ENCODE data around the gene ERC2. TPM values are rescaled to one million over a fixed set of nuclear protein-coding genes. Genes with fewer than 3 reads are reported as not detected.

The ERC2 gene
- total RNA-seq, 1 donor from 2014 or later, result 48.3 TPM

DNA sequence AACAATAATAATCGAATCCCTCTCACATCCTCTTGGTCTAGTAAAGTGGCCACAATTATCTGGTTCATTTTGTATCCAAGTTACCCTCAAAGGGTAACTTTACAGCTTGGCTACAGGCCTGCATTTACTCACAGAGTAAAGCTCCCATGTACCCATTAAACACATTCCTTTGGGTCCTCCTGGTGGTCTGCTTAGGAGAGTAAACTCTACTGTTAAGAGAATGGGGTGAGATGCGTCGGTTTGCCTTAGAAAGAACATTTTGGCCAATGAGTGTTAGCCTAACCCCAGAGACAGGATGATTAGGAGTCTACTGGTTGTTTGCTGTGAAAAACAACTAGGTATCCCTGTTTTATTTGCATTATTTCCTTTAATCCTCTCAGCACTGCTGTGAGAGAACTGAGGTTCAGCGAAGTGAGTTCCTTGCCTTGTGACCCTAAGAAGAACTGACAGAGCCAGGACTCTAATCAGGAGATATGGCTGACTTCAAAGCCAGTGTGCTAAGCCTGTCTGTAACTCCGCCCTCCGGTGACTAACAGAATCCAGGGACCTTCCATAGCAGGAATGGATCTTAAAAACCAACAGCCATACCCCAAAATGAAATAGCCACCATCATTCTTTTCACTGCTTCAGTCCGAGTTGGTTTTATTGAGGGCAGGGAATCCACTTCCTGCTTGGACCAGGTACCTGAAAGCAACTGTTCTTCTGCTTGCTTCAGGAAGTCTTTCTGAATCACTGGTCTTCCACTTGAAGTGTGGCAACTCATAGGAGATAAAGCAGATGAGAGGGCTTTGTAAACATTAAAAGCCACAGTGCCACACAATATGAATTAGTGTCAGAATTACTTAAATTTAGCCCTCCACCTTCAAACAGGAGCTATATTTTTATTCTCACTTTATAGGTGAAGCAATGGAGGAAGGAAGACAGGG is 663.8 kb downstream of the ERC2 start:
- peaks cover 1% of the 10 kb centered on the region for H3K9me3 Mint-ChIP-seq (ENCODE audit: unreplicated experiment)
- H3K4me1 Mint-ChIP-seq (ENCODE audit: low read depth, unreplicated experiment), result no peaks in the 10 kb centered on the region
- peaks cover 3% of the 10 kb centered on the region for H3K27me3 Mint-ChIP-seq (ENCODE audit: unreplicated experiment)
- H3K36me3 Mint-ChIP-seq (ENCODE audit: unreplicated experiment), result no peaks in the 10 kb centered on the region
- no peak overlapping the region for H3K27ac Mint-ChIP-seq (ENCODE audit: unreplicated experiment)
- TF ChIP-seq, protein P1, sequence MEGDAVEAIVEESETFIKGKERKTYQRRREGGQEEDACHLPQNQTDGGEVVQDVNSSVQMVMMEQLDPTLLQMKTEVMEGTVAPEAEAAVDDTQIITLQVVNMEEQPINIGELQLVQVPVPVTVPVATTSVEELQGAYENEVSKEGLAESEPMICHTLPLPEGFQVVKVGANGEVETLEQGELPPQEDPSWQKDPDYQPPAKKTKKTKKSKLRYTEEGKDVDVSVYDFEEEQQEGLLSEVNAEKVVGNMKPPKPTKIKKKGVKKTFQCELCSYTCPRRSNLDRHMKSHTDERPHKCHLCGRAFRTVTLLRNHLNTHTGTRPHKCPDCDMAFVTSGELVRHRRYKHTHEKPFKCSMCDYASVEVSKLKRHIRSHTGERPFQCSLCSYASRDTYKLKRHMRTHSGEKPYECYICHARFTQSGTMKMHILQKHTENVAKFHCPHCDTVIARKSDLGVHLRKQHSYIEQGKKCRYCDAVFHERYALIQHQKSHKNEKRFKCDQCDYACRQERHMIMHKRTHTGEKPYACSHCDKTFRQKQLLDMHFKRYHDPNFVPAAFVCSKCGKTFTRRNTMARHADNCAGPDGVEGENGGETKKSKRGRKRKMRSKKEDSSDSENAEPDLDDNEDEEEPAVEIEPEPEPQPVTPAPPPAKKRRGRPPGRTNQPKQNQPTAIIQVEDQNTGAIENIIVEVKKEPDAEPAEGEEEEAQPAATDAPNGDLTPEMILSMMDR (IDR thresholded peaks at IDR 0.05; ENCODE audit: partially characterized antibody, unreplicated experiment), result no peak
- DNase-seq, result no peak
- no peak overlapping the region for H3K4me3 Mint-ChIP-seq (ENCODE audit: unreplicated experiment)

DNA sequence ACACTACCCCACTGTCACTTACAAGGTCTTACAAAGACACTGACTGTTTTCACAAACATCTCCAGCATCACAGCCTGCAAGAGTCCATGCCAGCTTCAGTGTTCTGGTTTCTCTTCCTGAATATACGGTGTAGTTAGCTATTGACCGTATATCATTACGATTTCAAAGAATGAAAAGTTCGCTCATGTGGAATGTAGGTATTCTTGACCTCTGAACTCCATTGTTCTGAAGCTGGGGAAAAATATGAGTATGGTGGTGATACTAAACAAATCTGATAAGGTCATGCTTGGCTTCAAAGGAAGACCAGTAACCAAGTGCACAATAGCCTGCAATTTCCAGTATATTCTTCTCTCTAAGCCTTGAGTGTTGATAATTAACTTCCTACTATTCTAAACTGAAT is 665.5 kb downstream of the ERC2 start:
- peaks cover 3% of the 10 kb centered on the region for H3K36me3 Mint-ChIP-seq (ENCODE audit: unreplicated experiment)
- DNase-seq, result no peak
- peaks cover 3% of the 10 kb centered on the region for H3K27me3 Mint-ChIP-seq (ENCODE audit: unreplicated experiment)
- TF ChIP-seq, protein P1 (IDR thresholded peaks at IDR 0.05; ENCODE audit: partially characterized antibody, unreplicated experiment), result no peak
- H3K4me3 Mint-ChIP-seq (ENCODE audit: unreplicated experiment), result no peak overlapping the region
- no peaks in the 10 kb centered on the region for H3K4me1 Mint-ChIP-seq (ENCODE audit: low read depth, unreplicated experiment)
- peaks cover 3% of the 10 kb centered on the region for H3K9me3 Mint-ChIP-seq (ENCODE audit: unreplicated experiment)
- H3K27ac Mint-ChIP-seq (ENCODE audit: unreplicated experiment), result no peak overlapping the region

DNA sequence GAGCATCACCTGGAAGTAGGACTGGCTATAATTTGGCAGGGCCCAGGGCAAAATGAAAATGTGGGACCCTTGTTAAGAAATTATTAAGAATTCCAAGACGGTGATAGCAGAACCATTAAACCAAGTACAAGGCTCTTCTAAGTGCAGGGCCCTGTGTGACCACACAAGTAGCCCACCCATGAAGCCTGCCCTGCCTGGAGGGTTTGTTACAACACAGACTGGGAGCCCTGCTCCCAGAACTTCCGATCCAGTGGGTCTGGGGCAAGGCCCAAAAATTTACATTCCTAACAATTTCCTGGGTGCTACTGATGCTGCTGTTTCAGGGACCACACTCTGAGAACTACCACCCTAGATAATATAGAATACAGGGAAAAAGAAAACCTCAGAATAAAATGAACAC is 666.6 kb downstream of the ERC2 start:
- TF ChIP-seq, protein P1 (IDR thresholded peaks at IDR 0.05; ENCODE audit: partially characterized antibody, unreplicated experiment), result no peak
- Mint-ChIP-seq H3K4me1 (ENCODE audit: low read depth, unreplicated experiment) (no peaks in the 10 kb centered on the region), H3K36me3 (ENCODE audit: unreplicated experiment) (peaks cover 4% of the 10 kb centered on the region), H3K9me3 (ENCODE audit: unreplicated experiment) (peaks cover 3% of the 10 kb centered on the region), H3K4me3 (ENCODE audit: unreplicated experiment) (no peak overlapping the region), H3K27me3 (ENCODE audit: unreplicated experiment) (peaks cover 3% of the 10 kb centered on the region), H3K27ac (ENCODE audit: unreplicated experiment) (no peak overlapping the region)
- DNase-seq, result no peak

DNA sequence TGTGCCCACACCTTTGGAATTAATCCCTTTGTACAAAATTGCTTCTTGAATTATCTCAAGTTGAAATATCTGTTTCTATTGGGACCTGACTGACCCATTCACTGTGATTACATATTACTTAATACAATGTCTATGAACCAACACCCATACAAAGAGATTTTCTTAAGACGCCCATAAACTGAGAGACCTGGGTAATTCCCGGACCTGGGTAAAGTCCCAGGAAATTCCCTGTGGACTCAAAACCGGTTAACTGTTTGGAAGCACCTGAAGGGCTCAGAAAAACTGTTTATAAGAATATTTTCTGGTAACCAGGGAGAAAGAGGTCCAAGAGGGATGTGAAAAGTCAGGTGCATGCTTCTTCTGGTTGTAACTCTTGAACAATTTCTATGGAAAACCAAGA is 667.2 kb downstream of the ERC2 start:
- no peak for DNase-seq
- H3K27ac Mint-ChIP-seq (ENCODE audit: unreplicated experiment), result no peak overlapping the region
- peaks cover 4% of the 10 kb centered on the region for H3K36me3 Mint-ChIP-seq (ENCODE audit: unreplicated experiment)
- H3K4me3 Mint-ChIP-seq (ENCODE audit: unreplicated experiment), result no peak overlapping the region
- H3K4me1 Mint-ChIP-seq (ENCODE audit: low read depth, unreplicated experiment), result no peaks in the 10 kb centered on the region
- H3K27me3 Mint-ChIP-seq (ENCODE audit: unreplicated experiment), result peaks cover 2% of the 10 kb centered on the region
- H3K9me3 Mint-ChIP-seq (ENCODE audit: unreplicated experiment), result peaks cover 3% of the 10 kb centered on the region
- TF ChIP-seq, protein P1 (IDR thresholded peaks at IDR 0.05; ENCODE audit: partially characterized antibody, unreplicated experiment), result no peak

DNA sequence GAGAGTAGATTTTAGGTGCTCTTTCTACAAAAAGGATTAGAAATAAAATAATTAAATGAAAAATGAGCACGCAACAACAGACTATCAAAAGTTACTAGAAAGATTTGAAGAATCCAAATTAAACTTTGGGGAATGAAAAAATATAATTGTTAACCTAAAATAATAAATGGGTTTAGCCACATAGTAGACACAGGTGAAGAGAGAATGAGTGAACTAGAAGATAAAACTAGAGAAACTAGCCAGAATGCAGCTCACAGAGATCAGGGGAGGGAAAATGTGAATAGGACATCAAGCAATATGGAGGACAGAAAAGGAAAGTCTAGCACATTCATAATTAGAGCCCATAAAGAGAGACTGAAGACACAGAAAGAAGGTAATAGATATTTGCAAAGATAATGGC is 670.5 kb downstream of the ERC2 start:
- TF ChIP-seq, protein P1 (IDR thresholded peaks at IDR 0.05; ENCODE audit: partially characterized antibody, unreplicated experiment), result no peak
- Mint-ChIP-seq H3K36me3 (ENCODE audit: unreplicated experiment) (peaks cover 4% of the 10 kb centered on the region), H3K27me3 (ENCODE audit: unreplicated experiment) (no peaks in the 10 kb centered on the region), H3K4me1 (ENCODE audit: low read depth, unreplicated experiment) (no peaks in the 10 kb centered on the region), H3K27ac (ENCODE audit: unreplicated experiment) (no peak overlapping the region), H3K4me3 (ENCODE audit: unreplicated experiment) (no peak overlapping the region), H3K9me3 (ENCODE audit: unreplicated experiment) (peaks cover 3% of the 10 kb centered on the region)
- no peak for DNase-seq
